HepG2 (cell line): Measurements from ENCODE around the gene FGD6. TPM values are rescaled to one million over a fixed set of nuclear protein-coding genes. Genes with fewer than 3 reads are reported as not detected.

ENCODE experiments used
- ELF3 ChIP-seq: IDR thresholded peaks from 2 replicates; pipeline ENCODE4 v1.6.1; 2016; ENCODE audit warnings: missing genetic modification reagents, missing compliant biosample characterization
- ERF ChIP-seq: IDR thresholded peaks from 2 replicates; pipeline ENCODE4 v1.6.1; 2018; ENCODE audit warnings: missing biosample characterization, missing genetic modification reagents
- HMGA1 ChIP-seq: sonication (generic); formaldehyde crosslinking; conservative IDR thresholded peaks from 2 replicates; pipeline ENCODE4 v1.4.0; 2020; ENCODE audit warnings: missing genetic modification reagents
- JUND ChIP-seq: sonication (generic); formaldehyde crosslinking; IDR thresholded peaks from 2 replicates; pipeline ENCODE4 v1.8.0; 2022; ENCODE audit warnings: mild to moderate bottlenecking, missing genetic modification reagents
- PAX8 ChIP-seq: sonication (generic); formaldehyde crosslinking; IDR thresholded peaks from 2 replicates; pipeline ENCODE4 v1.8.0; 2022; ENCODE audit warnings: mild to moderate bottlenecking, missing genetic modification reagents, borderline replicate concordance
- PHF20 ChIP-seq: sonication (generic); formaldehyde crosslinking; IDR thresholded peaks from 2 replicates; pipeline ENCODE4 v1.5.0; 2020; ENCODE audit warnings: mild to moderate bottlenecking, missing genetic modification reagents
- RBM22 ChIP-seq: fragments of 200-400 bp; formaldehyde crosslinking; optimal IDR thresholded peaks from 2 replicates; pipeline ENCODE3; 2017; ENCODE audit warnings: mild to moderate bottlenecking, low read length, moderate library complexity
- RFX3 ChIP-seq: IDR thresholded peaks from 2 replicates; pipeline ENCODE4 v1.6.1; 2016; ENCODE audit warnings: missing biosample characterization, missing genetic modification reagents
- SRF ChIP-seq: IDR thresholded peaks from 2 replicates; pipeline ENCODE4 v1.6.1; 2011; ENCODE audit warnings: mild to moderate bottlenecking, low read depth, low read length, moderate library complexity
- U2AF1 ChIP-seq: fragments of 200-400 bp; formaldehyde crosslinking; optimal IDR thresholded peaks from 2 replicates; pipeline ENCODE3; 2017; ENCODE audit warnings: mild to moderate bottlenecking, low read depth, low read length
- U2AF2 ChIP-seq: fragments of 200-400 bp; formaldehyde crosslinking; IDR thresholded peaks from 2 replicates; pipeline ENCODE4 v1.6.1; 2017; ENCODE audit warnings: low read depth, mild to moderate bottlenecking, low read length
- ZC3H13 ChIP-seq: sonication (generic); formaldehyde crosslinking; IDR thresholded peaks from 2 replicates; pipeline ENCODE4 v1.8.1; 2023; ENCODE audit warnings: mild to moderate bottlenecking, missing genetic modification reagents, moderate library complexity
- ZEB1 ChIP-seq: IDR thresholded peaks from 2 replicates; pipeline ENCODE4 v1.6.1; 2012; ENCODE audit warnings: mild to moderate bottlenecking, low read depth, inconsistent platforms; ENCODE audit not compliant: insufficient replicate concordance
- ZFP1 ChIP-seq: IDR thresholded peaks from 2 replicates; pipeline ENCODE4 v1.6.1; 2016
- ZIK1 ChIP-seq: sonication (generic); formaldehyde crosslinking; IDR thresholded peaks from 2 replicates; pipeline ENCODE4 v1.5.0; 2020; ENCODE audit warnings: mild to moderate bottlenecking, low read depth, missing genetic modification reagents, borderline replicate concordance
- ZNF546 ChIP-seq: sonication (generic); formaldehyde crosslinking; conservative IDR thresholded peaks from 2 replicates; pipeline ENCODE4 v1.8.1; 2023; ENCODE audit warnings: mild to moderate bottlenecking, missing genetic modification reagents
- ZNF549 ChIP-seq: sonication (generic); formaldehyde crosslinking; IDR thresholded peaks from 2 replicates; pipeline ENCODE4 v1.5.0; 2020; ENCODE audit warnings: missing genetic modification reagents
- ZNF558 ChIP-seq: sonication (generic); formaldehyde crosslinking; IDR thresholded peaks from 2 replicates; pipeline ENCODE4 v1.9.0; 2022; ENCODE audit warnings: mild to moderate bottlenecking, missing genetic modification reagents, borderline replicate concordance
- ZNF572 ChIP-seq: sonication (generic); formaldehyde crosslinking; IDR thresholded peaks from 2 replicates; pipeline ENCODE4 v1.5.1; 2020; ENCODE audit warnings: mild to moderate bottlenecking, missing genetic modification reagents
- ZNF7 ChIP-seq: IDR thresholded peaks from 2 replicates; pipeline ENCODE4 v1.6.1; 2016; ENCODE audit warnings: missing biosample characterization, missing genetic modification reagents
- polyA plus RNA-seq, 8 experiments: library from polyadenylated mRNA; depleted of rRNA in 3 of 8; stranded (reverse) in 7 of 8; unstranded in 1 of 8; fragments of >200 nt; fragmentation: Illumina TruSeq in 4 of 8; extraction: Trizol in 4 of 8; gene quantifications; 2 replicates each; pipeline versions ENCODE4 v1.2.1 to v1.2.3, GENCODE V29; 2011 to 2016; ENCODE audit warnings: low read depth in 4 of 8, missing spikeins in 1 of 8, mixed read lengths in 1 of 8; ENCODE audit not compliant: insufficient read depth in 1 of 8
- total RNA-seq, 5 experiments: library from RNA; depleted of rRNA; stranded (reverse); fragments of >200 nt; fragmentation: Illumina TruSeq; extraction: Trizol; gene quantifications; 2 replicates each; pipeline ENCODE4 v1.2.3, GENCODE V29; 2016; ENCODE audit warnings: low read depth in 1 of 5
- TF ChIP-seq, protein P1 (sequence below): sonication (generic); formaldehyde crosslinking; IDR thresholded peaks from 2 replicates; pipeline ENCODE4 v1.5.1; 2020; ENCODE audit warnings: missing genetic modification reagents, mild to moderate bottlenecking, borderline replicate concordance
- TF ChIP-seq, protein P2 (sequence below): sonication (generic); formaldehyde crosslinking; IDR thresholded peaks from 2 replicates; pipeline ENCODE4 v1.4.0; 2020; ENCODE audit warnings: mild to moderate bottlenecking, missing genetic modification reagents
- TF ChIP-seq, protein P3 (sequence below): sonication (generic); formaldehyde crosslinking; IDR thresholded peaks from 2 replicates; pipeline ENCODE4 v1.8.1; 2023; ENCODE audit warnings: mild to moderate bottlenecking, missing genetic modification reagents
- TF ChIP-seq, protein P4 (sequence below): sonication (generic); formaldehyde crosslinking; IDR thresholded peaks from 2 replicates; pipeline ENCODE4 v1.5.0; 2020; ENCODE audit warnings: missing genetic modification reagents
- TF ChIP-seq, protein P5 (sequence below): sonication (generic); formaldehyde crosslinking; IDR thresholded peaks from 2 replicates; pipeline ENCODE4 v1.9.0; 2021; ENCODE audit warnings: missing genetic modification reagents, borderline replicate concordance

The FGD6 gene
- total and polyA plus RNA-seq, 2 of the 13 experiments (the other 11 are each of a cell fraction or from before 2014, with no cell fraction given), result 2.2 to 4.3 TPM

DNA sequence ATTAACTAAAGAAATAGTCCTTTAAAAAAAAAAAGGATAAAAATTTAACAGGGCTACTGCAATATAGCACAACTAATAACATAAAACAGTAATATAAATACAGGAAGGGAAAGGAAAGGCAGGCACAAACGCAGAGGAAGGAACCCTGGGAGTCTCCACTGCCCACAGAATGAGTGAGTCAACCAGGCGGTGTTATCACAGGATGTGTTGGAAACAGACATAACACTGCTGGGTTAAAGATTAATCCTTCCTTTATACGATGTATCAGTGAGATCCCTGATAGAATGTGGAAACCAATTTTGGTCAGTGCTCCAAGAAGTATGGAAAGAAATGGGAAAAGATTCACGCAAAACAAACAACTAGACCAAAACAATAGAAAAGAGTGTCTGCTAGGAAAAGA is 47.9 kb downstream of the FGD6 start (continued):
- TF ChIP-seq, protein P1, sequence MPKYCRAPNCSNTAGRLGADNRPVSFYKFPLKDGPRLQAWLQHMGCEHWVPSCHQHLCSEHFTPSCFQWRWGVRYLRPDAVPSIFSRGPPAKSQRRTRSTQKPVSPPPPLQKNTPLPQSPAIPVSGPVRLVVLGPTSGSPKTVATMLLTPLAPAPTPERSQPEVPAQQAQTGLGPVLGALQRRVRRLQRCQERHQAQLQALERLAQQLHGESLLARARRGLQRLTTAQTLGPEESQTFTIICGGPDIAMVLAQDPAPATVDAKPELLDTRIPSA (CRISPR knock-in tag), result no peak
- TF ChIP-seq ZEB1, result no peak
- TF ChIP-seq, protein P2, sequence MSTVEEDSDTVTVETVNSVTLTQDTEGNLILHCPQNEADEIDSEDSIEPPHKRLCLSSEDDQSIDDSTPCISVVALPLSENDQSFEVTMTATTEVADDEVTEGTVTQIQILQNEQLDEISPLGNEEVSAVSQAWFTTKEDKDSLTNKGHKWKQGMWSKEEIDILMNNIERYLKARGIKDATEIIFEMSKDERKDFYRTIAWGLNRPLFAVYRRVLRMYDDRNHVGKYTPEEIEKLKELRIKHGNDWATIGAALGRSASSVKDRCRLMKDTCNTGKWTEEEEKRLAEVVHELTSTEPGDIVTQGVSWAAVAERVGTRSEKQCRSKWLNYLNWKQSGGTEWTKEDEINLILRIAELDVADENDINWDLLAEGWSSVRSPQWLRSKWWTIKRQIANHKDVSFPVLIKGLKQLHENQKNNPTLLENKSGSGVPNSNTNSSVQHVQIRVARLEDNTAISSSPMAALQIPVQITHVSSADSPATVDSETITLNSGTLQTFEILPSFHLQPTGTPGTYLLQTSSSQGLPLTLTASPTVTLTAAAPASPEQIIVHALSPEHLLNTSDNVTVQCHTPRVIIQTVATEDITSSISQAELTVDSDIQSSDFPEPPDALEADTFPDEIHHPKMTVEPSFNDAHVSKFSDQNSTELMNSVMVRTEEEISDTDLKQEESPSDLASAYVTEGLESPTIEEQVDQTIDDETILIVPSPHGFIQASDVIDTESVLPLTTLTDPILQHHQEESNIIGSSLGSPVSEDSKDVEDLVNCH (CRISPR knock-in tag), result no peak
- no peak for TF ChIP-seq ZNF549 (CRISPR knock-in tag)
- TF ChIP-seq, protein P3, sequence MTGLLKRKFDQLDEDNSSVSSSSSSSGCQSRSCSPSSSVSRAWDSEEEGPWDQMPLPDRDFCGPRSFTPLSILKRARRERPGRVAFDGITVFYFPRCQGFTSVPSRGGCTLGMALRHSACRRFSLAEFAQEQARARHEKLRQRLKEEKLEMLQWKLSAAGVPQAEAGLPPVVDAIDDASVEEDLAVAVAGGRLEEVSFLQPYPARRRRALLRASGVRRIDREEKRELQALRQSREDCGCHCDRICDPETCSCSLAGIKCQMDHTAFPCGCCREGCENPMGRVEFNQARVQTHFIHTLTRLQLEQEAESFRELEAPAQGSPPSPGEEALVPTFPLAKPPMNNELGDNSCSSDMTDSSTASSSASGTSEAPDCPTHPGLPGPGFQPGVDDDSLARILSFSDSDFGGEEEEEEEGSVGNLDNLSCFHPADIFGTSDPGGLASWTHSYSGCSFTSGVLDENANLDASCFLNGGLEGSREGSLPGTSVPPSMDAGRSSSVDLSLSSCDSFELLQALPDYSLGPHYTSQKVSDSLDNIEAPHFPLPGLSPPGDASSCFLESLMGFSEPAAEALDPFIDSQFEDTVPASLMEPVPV (CRISPR knock-in tag), result no peak
- TF ChIP-seq ZNF572, result no peak
- TF ChIP-seq U2AF1, result no peak
- no peak for TF ChIP-seq SRF
- TF ChIP-seq JUND, result no peak
- no peak for TF ChIP-seq ZC3H13 (CRISPR knock-in tag)
- no peak for TF ChIP-seq ZNF546 (CRISPR knock-in tag)
- no peak for TF ChIP-seq PAX8 (CRISPR knock-in tag)
- no peak for TF ChIP-seq ZNF558 (CRISPR knock-in tag)
- no peak for TF ChIP-seq HMGA1 (CRISPR knock-in tag)
- no peak for TF ChIP-seq ZNF7 (CRISPR knock-in tag)
- TF ChIP-seq, protein P4, sequence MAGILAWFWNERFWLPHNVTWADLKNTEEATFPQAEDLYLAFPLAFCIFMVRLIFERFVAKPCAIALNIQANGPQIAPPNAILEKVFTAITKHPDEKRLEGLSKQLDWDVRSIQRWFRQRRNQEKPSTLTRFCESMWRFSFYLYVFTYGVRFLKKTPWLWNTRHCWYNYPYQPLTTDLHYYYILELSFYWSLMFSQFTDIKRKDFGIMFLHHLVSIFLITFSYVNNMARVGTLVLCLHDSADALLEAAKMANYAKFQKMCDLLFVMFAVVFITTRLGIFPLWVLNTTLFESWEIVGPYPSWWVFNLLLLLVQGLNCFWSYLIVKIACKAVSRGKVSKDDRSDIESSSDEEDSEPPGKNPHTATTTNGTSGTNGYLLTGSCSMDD (CRISPR knock-in tag), result no peak
- TF ChIP-seq RFX3 (CRISPR knock-in tag), result no peak
- no peak for TF ChIP-seq ERF (CRISPR knock-in tag)
- TF ChIP-seq ZFP1, result no peak
- no peak for TF ChIP-seq ZIK1 (CRISPR knock-in tag)
- no peak for TF ChIP-seq RBM22
- TF ChIP-seq, protein P5, sequence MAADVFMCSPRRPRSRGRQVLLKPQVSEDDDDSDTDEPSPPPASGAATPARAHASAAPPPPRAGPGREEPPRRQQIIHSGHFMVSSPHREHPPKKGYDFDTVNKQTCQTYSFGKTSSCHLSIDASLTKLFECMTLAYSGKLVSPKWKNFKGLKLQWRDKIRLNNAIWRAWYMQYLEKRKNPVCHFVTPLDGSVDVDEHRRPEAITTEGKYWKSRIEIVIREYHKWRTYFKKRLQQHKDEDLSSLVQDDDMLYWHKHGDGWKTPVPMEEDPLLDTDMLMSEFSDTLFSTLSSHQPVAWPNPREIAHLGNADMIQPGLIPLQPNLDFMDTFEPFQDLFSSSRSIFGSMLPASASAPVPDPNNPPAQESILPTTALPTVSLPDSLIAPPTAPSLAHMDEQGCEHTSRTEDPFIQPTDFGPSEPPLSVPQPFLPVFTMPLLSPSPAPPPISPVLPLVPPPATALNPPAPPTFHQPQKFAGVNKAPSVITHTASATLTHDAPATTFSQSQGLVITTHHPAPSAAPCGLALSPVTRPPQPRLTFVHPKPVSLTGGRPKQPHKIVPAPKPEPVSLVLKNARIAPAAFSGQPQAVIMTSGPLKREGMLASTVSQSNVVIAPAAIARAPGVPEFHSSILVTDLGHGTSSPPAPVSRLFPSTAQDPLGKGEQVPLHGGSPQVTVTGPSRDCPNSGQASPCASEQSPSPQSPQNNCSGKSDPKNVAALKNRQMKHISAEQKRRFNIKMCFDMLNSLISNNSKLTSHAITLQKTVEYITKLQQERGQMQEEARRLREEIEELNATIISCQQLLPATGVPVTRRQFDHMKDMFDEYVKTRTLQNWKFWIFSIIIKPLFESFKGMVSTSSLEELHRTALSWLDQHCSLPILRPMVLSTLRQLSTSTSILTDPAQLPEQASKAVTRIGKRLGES (CRISPR knock-in tag), result no peak
- TF ChIP-seq ELF3 (CRISPR knock-in tag), result peak; percentile 49; the same call in 1 of the 2 replicates
- no peak for TF ChIP-seq U2AF2
- no peak for TF ChIP-seq PHF20 (CRISPR knock-in tag)
